ENCODE results near the gene PPP1R12C. TPM values are rescaled to one million over a fixed set of nuclear protein-coding genes. Genes with fewer than 3 reads are reported as not detected.
"Not testable (repeated sequence)": the region's sequence is repeated elsewhere in the genome, so short reads cannot be mapped to it uniquely, and the experiment has no call there.

Gene PPP1R12C
- total RNA-seq, 1 donor from 2014 or later, result 34.0 TPM

DNA sequence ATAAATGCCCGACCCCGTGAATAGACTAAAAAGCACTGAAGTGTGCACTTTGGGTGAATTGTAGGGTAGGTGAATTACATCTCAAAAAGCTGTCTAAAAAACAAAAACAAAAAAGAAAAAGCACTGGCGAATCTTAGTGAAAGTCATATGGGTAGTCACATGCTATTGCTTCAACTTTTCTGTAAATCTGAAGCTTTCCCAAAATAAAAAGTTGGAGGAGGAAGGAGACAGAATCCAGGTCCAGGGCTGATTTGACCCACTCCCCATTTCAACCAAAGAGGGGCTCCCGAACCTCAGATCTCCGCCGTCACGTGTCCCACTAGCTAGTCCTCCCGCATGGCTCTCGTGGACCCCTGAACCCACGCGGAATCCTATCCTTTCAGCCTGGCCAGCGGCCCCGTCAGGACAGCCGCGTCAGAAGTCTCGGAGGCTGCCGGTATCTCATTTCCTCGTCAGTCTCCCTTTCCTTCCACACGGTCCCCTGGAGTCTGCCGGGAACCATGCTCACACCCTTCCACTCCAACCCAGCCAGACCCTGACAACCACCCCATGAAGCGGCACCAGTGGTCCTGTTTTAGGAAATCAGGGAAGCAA, 6.1 kb downstream of the PPP1R12C start:
- DNase-seq, result no peak

- no peak for DNase-seq
These were observed 7.7 kb downstream of the PPP1R12C start for GRCh38 chr19:55109527-55110291.

- DNase-seq, result not testable (repeated sequence)
These were observed 10.2 kb downstream of the PPP1R12C start for GRCh38 chr19:55107252-55107651.

- DNase-seq, result no peak
These were observed 10.8 kb downstream of the PPP1R12C start for GRCh38 chr19:55106591-55106990.

GRCh38 chr19:55105237-55105636, 12.2 kb downstream of the PPP1R12C start:
- DNase-seq, result no peak

DNA sequence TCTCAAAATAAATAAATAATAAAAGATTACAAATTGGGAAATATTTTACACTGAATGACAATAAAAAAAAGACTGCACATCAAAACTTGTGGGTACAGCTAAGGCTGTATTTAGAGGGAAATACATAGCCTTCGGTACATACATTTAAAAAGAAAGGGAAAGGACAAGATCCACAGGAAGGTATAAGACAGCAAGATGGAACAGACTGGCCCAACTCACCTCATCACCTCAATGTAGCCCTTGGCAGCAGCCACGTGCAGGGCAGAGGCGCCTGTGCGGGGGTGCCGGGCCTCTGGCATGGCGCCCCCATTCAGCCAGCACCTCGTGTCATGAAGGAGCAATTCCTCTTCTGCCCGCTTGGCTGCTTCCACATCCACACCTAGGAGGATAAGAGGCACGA, 14.2 kb downstream of the PPP1R12C start:
- no peak for DNase-seq

DNA sequence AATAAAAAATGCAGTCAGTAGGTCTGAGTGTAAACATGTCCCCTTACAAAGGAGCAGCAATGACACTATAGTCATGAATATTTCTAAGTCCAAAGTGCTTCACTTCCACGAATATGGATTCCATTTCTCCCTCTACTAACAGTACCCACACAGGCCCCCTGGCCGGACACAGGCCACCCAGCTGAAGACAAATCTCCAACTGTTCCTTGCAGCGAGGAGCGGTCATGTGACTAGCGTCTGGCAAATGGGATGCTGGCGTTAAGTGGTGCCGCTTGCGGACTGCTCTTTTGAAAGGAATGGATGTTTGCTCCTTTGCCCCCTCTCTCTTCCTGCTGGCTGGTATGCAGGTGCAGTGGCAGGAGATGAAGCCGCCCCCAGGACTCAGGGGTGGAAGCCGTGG, 16.2 kb downstream of the PPP1R12C start:
- no peak for DNase-seq

GRCh38 chr19:55099557-55100506, 17.6 kb downstream of the PPP1R12C start:
- peak; percentile 28 for DNase-seq

DNA sequence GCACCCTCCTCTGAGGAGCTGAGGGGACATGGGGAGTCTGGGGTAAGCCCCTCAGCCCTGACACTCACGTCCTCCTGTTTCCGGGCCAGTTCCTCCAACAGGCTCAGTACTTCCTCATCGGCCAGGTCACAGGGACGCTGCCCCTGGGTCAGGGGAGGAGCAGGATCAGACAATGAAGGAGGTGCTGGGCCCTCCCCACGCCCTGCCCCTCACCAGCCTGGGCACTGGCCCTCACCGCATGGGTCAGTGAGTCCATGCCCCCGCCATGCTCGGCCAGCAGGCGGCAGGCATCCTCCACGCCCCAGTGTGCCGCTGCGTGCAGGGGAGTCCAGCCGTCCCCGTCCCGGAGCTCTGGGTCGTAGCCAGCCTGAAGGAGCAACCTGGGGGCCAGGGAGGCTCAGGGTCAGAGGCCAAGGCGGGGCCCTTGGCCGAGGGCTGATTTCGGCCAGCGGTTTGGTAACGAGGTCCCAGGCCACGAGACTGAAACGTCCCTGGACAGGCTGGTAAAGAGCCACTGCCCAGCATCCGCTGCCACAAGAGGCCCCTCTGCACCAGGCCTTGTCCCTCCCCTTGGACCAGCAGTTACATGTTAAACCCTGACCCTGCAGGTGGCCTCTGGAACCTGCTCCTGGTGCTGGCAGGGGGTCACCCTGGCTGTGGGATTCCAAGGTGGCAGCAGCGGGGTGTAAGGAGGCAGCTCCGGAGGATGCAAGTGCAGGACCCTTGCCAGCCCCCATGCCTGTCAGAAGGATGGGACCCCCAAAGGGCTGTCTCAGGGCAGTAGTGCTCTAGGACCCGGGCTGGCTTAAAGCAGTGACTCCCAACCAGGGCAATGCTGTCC, 18.5 kb downstream of the PPP1R12C start:
- DNase-seq, result no peak

GRCh38 chr19:55097864-55098715, 19.3 kb downstream of the PPP1R12C start:
- DNase-seq, result no peak

GRCh38 chr19:55096061-55096701, 21.3 kb downstream of the PPP1R12C start:
- no peak for DNase-seq

- DNase-seq, result no peak
These were observed 22.0 kb downstream of the PPP1R12C start for GRCh38 chr19:55095260-55096060.

DNA sequence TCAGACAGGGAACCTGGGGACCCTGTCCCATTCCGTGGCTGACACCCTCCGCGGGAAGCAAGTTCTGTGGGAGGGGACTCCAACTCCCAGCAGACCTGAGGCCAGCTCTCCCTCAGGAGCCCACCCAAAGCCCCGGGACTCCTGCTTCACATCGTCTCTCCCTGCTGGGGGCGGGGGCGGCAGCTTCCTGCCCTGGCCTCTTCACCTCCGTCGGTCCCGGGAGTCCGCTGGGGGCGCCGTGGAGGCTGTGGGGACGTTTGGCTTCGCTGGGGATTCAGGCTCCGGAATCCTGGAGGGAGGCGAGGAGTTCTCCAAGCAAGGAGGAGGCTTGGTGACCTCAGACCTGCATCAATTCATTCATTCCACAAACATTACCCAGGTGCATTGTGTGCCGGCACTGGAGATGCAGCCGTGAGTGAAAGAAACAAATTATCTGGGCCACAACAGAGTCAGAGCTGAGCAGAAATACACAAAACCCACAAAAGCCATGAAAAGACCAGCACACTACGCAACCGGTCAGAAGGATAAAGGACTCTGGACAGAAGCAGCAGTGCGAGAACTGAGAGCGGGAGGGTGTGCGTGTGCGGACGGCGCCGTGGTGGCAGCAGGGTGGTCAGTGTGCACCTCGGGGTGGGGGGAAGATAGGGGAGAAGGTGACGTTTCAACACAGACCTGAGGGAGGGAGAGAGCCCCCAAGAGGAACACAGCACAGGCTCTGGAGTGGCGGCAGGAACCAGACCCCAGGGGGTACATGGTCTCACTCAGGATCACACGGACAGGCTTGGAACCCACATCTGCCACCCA, 22.8 kb downstream of the PPP1R12C start:
- no peak for DNase-seq

DNA sequence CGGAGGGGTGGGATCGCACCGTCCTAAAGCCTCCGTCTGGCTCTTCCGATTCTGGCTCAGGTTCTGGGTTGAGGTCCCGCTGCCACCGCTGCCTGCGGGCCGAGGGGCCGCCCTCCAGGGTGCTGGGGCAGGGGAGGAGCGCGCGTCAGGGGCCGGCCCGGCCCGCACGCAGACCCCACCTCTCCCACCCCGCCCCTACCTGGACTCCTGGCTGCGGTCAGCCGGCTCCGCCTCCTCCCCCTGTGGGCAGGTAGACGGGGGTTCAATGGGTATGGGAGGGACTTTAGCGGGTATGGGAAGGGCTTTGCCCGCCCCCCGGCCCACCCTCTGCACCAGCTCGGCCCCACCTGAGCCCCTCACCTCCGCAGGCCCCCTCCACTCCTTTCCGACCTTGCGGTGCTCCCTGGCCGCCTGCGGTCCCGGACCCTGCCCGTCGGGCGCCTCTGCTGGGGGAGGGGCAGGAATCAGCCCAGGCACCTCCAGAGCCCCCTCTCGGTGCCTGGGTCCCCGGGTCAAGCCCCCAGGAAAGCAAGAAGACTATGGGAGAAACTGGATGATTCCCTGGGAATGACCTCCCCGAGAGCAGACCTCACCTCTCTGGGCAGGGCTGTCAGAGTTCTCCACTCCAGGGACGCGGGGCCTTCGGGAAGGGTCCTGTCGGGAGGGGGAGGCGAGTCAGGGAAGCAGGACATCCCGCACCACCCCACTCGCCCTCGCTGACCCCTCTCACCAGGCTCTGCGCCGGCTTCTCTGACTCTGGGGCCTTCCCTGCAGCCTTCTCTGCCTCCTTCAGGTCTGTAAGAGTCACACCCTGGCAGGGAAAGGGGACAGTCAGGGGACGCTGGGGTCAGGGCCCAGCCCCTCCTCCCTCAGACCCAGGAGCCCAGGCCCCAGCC, 24.8 kb downstream of the PPP1R12C start:
- DNase-seq, result no peak

DNA sequence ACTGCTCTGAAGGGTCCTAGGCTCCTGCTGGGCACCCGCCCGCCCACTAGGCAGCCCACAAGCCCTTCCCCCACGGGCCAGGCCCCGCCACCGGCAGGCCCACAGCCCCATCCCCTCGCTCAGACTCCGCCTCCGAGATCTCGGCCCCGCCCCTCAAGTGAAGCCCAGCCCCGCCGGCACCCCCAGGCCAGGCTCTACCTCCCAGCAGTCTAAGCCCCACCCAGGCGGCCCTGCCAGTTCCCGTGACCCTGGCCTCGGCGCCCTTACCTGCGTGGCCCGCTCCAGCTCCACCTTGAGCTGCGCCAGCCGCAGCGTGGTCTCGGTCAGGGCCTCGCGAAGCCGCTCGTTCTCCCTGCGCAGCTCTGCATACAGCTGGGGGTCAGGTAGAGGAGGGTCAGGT, 25.5 kb downstream of the PPP1R12C start:
- DNase-seq, result no peak

DNA sequence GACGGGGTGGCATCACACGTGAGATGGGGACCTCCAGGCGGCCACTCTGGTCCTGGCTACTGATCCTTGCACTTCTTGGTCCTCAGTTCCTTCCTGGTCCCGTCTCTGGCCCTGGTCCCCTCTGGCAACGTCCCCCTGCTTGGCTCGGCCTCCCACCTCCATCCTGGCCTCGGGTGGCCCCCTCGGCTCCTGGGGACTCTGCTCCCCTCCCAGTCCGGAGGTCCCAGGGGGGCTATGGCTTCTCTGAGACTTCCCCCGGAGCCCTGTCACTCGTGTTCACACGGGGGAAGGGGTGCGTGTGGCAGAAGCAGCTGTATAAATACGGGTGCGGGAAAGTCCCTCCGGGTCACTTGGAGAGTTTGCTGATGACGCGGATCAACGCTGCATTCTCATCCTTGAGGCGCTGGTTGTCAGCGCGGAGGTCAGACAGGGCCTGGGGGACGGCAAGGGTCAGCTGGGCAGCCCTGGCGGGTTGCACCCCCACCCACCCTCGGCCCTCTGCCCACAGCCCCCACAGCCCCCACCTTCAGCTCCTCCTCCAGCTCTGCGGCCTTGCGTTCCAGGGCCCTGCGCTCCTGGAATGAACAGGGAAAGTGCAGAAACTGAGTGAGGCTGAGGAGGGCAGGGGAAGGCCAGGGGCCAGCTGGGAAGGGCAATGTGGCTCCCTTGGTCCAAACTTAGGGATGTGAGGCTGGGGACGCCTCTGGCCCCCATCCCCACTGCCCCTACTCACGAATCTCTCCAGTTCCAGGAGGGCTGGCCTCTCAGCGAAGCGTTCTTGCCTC, 26.1 kb downstream of the PPP1R12C start:
- no peak for DNase-seq

GRCh38 chr19:55090564-55090963, 26.9 kb downstream of the PPP1R12C start:
- no peak for DNase-seq

All from skin of body (tissue), 2 donors.